ENCODE measurements around the gene LOXL1.

DNA sequence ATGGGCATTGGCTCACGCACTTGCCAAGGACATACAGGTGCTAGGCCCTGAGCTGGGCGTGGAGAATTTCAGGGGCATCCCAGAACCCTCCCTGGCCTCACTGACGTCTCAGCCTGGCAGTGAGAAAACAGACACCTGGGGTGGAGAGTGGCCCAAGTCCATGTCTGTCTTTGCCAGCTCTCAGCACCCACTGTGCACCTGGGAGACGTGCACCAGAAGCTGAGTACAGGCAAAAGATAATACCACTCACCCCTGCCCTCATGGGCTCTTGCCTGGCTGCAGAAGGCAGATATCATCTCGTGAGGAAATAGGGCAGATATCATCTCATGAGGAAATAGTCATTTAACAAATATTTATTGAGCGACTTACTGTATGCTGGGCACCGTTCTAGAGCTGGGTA, 8.0 kb downstream of the LOXL1 start:
- TF ChIP-seq, protein P1, sequence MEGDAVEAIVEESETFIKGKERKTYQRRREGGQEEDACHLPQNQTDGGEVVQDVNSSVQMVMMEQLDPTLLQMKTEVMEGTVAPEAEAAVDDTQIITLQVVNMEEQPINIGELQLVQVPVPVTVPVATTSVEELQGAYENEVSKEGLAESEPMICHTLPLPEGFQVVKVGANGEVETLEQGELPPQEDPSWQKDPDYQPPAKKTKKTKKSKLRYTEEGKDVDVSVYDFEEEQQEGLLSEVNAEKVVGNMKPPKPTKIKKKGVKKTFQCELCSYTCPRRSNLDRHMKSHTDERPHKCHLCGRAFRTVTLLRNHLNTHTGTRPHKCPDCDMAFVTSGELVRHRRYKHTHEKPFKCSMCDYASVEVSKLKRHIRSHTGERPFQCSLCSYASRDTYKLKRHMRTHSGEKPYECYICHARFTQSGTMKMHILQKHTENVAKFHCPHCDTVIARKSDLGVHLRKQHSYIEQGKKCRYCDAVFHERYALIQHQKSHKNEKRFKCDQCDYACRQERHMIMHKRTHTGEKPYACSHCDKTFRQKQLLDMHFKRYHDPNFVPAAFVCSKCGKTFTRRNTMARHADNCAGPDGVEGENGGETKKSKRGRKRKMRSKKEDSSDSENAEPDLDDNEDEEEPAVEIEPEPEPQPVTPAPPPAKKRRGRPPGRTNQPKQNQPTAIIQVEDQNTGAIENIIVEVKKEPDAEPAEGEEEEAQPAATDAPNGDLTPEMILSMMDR (conservative IDR thresholded peaks at IDR 0.05; ENCODE audit: low read depth, low read length) = no peak
- TF ChIP-seq EZH2 (IDR thresholded peaks at IDR 0.05; ENCODE audit: low read length, unreplicated experiment) = no peak

Data from PC-3 (cell line).